ENCODE data around the gene TMEM38A.
"Not testable (repeated sequence)": the region's sequence is repeated elsewhere in the genome, so short reads cannot be mapped to it uniquely, and the experiment has no call there.

Gene TMEM38A

DNA sequence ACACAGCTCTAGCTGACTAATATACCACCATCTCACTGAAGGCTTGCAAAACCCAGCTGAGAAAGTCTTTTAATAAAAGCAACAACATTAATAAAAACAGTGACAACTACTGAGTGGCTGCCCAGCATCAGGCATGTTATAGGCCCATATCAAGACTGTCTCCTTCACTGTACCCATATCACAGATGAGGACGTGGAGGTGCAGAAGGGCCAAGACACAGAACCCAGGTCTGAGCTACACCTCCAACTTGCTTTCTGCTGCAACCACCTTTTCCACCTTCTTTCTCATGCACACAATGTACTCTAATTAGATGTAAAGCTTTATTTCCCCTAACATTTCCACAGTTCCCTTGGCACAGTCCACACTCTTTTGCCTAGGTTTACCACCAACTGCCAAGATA lies 22.3 kb upstream of the TMEM38A start:
- no peak for DNase-seq

DNA sequence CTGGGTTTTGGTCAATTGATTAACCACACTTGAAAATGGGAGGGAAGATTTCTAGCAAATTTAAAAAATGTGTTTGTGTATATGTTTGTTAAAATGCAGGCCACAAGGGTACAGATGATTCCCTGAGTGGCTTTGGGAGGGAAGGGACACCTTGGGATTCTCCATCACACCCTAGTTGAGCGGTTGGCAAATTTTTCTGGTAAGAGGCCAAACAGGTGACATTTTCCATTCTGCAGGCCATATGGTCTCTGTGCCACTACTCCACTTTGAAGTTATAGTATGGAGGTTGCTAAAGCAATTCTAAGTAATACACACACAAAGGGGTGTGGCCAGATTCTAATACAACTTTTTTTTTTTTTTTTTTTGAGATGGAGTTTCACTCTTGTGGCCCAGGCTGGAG lies 20.0 kb upstream of the TMEM38A start:
- no peak for DNase-seq

DNA sequence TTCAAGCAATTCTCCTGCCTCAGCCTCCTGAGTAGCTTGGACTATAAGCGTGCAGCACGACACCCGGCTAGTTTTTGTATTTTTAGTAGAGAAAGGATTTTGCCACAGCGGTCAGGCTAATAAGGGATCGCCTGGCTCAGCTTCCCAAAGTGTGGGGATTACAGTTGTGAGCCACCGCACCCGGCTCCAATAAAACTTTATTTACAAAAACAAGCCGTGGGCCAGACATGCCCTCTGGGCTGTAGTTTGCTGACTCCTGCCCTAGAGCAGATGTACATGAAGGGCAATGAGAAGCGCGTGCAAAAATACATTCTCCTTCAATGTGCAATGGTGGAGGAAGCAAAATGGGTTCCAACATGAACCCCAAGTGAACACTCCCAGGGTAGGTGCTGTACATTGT lies 19.2 kb upstream of the TMEM38A start:
- no peak for DNase-seq

DNA sequence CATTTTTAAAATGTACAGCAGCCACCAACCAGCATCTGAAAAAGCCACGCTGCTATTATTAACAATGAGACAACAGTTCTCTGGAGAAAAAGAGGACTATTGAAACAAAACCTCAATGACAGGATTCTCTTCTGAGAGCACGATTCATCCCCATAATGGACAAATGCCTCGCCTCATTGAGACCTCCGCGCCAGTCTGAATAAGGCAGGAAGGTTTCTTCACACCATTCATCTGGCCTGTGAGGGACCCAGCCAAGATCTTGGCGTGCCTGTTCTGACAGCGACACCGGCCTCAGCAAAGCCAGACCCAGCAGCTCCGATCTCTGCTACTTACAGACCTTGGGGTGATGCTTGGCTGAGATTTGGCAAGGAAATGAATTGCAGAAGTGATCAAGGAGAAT lies 15.8 kb upstream of the TMEM38A start:
- DNase-seq: no peak

DNA sequence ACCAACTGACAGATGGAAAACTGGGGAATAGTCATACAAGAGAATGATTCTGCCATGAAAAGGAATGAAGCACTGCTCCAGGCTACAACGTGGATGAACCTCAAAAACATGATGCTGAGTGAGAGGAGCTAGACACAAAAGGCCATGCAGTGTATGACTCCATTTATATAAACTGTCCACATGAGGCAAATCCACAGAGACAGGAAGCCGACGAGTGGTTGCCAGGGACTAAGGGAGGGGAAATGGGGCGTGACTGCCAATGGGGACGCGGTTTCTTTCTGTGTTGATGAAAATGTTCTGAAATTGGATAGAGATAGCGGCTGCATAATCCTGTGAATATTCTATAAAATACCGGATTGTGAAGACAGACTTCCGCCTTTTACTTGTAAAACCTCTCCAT lies 11.2 kb upstream of the TMEM38A start:
- no peak for DNase-seq

DNA sequence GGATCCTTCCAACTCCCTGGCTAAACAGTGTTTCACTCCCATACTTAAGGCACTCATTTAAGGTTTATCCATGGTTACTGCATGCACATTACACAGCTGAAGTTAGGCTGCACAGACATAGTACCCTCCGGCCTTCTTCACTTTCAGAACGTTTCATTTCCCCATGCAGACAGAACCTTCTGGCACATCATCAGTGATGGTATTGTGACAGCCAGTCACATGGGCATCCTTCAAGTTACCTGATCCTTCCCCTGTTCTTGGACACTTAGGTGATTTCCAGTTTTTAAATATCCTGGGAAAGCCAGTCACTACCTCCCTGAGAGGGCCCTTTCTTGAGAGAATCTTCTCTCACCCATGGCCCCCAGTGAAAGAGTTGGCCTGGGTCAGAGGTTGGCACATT lies 10.1 kb upstream of the TMEM38A start:
- no peak for DNase-seq

DNA sequence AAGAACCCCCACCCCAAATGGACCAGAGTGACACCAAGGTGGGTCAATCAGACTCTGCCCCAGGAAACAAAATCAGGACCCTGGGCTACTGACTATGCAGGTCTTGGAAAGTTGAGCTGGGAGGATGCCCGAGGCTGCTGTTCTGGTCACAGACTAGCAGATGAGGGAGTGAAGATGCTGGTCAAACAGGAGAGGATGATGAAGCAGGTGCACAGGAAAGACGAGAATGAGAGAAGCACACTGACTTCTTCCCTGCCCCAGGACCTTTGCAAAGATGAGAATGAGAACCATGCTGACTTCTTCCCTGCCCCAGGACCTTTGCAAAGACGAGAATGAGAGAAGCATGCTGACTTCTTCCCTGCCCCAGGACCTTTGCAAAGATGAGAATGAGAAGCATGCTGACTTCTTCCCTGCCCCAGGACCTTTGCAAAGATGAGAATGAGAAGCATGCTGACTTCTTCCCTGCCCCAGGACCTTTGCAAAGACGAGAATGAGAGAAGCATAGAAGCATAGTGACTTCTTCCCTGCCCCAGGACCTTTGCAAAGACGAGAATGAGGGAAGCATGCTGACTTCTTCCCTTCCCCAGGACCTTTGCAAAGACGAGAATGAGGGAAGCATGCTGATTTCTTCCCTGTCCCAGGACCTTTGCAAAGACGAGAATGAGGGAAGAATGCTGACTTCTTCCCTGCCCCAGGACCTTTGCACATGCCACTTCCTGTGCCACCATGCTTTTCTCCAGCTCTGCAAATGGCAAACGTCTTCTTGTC lies 9.3 kb upstream of the TMEM38A start:
- DNase-seq: not testable (repeated sequence)

DNA sequence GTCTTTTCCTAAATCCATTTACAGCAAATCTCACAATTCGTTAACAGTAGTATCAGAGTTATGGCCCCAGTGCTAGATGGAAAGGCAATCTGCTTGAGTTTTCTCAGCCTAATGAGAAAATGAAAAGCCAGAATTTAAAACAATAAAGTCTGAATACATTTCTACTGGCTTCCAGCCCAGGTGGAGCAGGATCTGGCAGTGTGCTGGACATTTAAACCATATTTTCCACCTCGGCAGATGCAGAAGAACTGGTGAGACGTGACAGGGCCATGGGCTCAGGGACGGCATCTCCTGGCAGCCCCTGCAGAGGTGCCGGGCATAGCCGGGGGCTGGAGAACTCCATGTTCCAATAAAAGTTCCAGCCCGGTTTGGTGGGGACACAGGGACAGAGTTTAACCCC lies 8.1 kb upstream of the TMEM38A start:
- DNase-seq: no peak

DNA sequence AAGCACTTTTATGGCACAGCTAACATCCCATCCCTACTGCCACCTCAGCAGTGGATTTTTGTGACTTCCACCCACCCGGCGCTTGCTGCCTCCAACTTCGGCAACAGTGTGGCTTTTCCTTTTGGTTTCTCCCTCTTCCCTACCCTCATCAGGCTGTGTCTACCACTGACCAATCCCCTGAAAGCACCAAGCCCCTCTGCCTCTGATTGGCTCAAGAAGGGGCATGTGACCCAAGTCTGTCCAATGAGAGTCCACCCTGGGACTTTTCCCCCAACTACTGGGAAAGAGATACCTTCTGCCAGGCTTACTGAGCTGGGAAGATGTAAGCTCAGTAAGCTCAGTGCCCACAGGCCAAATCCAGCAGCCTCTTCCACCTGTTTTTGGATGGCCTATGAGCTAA lies 6.8 kb upstream of the TMEM38A start:
- no peak for DNase-seq

DNA sequence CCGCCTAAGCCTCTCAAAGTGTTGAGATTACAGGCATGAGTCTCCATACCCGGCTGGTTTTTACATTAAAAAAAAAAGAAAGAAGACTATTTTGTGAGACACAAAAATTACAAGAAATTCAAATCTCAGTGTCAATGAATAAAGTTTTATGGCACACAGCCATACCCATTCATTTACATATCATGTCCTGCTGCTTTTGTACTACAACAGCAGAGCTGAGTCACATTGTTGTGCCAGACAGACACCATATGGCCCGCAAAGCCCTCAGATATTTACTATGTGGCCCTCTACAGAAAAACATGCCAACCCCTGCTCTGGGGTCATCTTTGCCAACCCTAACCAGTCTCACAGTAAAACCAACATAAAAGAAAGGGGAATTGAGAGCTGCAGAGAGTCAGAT lies 6.3 kb upstream of the TMEM38A start:
- no peak for DNase-seq

DNA sequence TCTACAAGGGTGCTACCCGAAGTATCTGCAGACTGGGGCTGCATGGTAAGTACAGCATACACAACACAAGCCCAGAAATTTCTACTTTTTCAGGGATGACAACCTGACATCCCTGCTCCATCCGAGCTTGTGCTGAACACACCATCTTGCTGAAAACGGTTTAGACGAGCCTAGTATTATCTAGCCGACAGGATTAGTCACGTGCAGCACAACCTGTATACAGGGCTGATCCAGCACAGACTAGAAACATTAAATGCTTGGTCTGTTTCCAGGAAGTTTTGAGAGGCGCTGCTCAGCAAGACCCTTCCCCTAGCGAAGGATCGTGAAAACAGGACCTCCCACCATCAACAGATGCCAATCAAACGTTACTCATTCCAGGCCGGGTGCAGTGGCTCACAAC lies 5.2 kb upstream of the TMEM38A start:
- no peak for DNase-seq

DNA sequence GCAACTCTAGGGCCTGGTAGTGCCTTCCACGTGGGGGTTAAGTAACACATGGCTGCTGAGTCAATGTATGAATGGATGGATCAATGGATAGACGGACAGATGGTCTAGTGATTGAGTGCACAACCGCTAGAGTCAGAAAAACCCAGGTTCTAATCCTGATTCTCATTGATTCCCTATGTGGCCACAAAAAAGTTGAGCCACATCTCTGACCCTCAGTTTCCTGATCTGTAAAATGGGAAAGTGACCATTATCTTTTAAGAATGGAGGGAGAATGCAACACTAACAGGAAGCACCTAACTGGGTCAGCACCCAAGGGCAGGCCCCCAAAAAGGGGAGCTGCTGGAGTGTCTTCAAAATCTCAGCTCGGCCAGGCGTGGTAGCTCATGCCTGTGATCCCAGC lies 3.6 kb upstream of the TMEM38A start:
- DNase-seq: no peak

DNA sequence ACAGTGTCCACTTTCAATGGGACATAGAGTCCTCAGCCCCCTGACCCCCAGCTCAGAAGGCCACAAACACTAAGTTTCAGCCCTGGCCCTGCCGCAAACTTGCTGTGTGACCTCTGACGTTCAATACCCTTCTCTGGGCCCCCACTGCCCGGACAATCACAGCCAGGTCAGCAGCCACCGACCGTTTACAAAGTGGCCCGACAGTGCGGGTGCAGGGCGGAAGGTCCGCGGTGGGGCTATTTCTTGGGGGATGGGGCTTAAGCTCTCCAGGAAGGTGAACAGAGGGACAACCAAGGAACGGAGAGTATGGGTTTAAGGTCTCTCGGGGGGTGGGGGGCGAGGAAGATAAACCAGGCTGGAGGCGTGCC lies 1.5 kb upstream of the TMEM38A start:
- DNase-seq: no peak

DNA sequence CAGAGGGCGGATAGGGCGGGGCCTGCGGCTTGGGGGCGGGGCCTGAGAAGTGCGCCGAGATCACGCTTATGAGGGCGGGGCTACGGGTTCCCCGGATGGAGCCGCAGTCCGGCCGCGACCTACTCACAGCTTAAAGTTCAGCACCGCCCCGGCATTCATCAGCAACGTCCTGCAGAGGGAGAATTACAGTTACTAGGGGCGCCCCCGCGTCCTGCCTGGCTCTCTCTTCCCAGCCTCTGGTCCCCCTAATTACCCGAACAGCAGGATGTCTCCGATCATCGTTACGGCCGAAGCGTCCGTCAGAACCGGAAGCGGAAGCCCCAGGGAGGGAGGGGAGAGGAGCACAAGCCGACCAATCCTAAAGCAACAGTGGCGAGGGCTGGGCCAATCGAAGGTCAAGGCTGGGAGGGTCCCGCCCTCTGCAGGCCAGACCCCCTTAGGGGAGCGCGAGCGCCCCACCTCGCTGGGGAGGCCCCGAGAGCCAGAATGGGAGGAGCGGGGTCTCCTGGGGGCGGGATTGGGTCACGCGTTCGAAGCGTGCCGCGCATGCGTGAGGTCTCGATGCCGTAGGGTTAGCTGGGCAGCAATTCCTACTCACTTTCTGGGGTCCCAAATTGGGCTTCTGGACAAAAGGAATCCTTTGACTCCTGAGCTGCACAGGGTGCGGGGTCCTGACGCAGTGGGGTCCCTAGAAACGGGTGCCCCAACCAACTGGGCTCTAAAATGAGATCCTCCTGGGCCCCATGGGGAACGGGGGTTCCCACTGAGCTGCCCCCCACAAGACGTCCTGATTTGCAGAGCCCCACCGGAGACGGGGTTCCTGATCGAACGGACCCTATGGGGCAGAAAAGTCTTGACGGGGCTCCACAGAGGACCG lies 869 bp upstream of the TMEM38A start, which contains the start of gene SMIM7:
TSS of gene SMIM7 (minus strand) at position 313 of the 877 bp plus-strand sequence. CDS start at position 279, 34 bp downstream.
- peak; percentile 95 for DNase-seq

DNA sequence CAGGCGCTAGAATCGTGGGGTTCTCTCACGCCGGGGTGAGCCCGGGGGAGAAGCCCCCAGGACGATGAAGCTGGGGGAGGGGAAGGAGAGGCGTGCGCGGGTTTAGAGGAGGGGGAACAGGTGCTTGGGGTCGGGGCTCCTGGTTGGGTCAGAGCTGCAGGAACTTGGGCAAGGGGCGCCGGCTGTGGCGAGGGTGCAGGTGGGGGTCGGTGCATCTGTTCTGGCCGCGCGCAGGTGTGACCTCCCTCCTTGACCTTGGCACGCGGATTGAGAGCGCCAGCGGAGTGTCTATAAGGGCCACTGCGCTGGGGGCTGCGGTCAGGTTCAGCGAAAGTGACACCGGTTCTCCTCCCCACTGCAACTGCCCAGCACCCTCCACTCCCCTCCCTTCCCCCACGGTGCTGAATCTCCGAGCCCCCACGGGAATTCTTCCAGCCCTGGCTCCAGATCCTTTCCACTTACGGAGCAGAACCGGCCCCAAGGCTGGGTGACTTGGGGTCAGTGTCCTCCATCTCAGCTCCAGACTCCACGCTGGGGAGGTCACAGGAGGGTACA lies 618 bp downstream of the TMEM38A start:
- no peak for DNase-seq

DNA sequence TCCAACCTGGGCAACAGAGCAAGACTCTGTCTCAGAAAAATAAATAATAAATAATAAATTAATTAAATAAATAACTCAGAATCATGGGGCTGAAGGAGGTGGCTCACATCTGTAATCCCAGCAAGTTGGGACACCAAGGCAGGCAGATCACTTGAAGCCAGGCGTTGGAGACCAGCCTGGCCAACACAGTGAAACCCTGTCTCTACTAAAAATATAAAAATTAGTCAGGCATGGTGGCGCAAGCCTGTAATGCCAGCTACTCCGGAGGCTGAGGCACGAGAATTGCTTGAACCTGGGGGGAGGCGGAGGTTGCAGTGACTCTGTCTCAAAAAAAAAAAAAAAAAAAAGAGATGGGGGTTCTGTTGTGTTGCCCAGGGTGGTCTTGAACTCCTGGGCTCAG lies 7.2 kb downstream of the TMEM38A start:
- DNase-seq: no peak

DNA sequence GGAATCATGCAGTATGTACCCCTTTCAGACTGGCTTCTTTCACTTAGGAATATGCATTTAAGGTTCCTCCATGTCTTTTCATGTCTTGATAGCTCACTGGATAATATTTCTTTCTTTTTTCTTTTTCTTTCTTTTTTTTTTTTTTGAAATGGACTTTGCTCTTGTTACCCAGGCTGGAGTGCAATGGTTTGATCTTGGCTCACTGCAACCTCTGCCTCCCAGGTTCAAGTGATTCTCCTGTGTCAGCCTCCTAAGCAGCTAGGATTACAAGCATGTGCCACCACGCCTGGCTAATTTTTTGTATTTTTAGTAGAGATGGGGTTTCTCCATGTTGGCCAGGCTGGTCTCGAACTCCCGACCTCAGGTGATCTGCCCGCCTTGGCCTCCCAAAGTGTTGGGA lies 7.8 kb downstream of the TMEM38A start:
- not testable (repeated sequence) for DNase-seq

DNA sequence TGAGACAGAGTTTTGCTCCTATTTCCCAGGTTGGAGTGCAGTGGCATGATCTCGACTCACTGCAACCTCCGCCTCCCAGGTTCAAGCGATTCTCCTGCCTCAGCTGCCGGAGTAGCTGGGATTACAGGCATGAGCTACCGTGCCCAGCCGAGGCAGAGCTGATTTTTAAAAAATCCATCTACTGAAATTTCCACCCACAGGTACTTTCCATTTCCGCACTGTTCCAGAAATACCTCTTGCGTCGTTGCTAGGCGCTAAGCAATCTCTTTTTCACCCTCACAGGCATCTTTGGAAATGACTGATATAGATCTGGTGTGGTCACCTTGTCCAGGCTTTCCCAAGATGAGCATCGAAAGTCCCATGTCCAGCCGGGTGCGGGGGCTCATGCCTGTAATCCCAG lies 9.4 kb downstream of the TMEM38A start:
- no peak for DNase-seq

DNA sequence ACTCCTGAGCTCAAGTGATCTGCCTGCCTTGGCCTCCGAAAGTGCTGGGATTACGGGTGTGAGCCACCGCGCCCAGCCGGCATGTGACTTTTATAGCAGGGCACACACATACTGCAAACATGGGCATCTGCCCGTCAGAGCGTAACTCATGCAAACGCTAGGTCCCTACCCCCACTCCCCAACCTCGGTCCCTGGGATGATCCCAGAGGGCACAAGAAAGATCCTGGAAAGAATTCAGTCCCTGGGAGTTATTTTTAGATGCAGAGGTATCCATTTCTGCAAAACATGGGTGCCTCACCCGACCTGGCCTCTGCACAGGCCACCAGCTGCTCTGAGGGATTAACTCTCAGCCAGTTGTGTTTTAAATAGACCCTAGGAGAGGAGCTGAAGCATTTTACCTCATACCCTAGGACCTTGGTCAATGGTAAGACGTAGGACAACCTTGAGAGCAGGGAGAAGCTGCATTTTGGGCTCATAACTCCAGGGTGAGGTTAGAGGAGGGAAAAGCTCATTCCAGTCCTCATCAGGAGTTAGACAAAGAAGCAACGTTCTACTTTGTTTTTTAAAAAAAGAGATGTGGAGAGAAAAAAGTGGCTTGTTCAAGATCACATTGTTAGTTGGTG lies 10.8 kb downstream of the TMEM38A start:
- DNase-seq: no peak

DNA sequence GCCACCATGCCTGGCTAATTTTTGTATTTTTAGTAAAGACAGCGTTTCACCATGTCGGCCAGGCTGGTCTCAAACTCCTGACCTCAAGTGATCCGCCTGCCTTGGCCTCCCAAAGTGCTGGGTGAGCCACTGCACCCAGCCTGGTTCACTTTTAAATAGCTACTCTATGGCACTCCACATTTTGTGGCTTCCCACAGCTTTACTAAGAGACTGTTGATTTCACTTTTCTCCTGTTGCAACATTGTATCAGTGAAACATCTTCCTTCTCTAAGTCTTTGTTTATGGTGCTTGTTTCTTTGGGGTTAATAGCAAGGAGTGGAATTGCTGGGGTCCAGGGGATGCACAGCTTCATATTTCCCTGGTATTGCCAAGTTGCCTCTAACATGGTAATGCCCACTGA lies 12.3 kb downstream of the TMEM38A start:
- no peak for DNase-seq

DNA sequence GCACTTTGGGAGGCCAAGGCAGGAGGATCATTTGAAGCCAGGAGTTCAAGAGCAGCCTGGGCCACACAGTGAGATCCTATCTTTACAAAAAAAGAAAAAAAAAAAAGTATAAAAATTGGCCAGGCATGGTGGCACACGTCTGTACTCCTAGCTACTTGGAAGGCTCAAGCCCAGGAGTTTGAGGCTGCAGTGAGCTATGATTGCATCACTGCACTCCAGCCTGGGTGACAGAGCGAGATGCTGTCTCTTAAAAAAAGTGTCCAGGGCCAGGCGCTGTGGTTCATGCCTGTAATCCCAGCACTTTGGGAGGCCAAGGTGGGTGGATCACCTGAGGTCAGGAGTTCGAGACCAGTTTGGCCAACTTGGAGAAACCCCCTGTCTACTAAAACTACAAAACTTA lies 12.9 kb downstream of the TMEM38A start:
- not testable (repeated sequence) for DNase-seq

DNA sequence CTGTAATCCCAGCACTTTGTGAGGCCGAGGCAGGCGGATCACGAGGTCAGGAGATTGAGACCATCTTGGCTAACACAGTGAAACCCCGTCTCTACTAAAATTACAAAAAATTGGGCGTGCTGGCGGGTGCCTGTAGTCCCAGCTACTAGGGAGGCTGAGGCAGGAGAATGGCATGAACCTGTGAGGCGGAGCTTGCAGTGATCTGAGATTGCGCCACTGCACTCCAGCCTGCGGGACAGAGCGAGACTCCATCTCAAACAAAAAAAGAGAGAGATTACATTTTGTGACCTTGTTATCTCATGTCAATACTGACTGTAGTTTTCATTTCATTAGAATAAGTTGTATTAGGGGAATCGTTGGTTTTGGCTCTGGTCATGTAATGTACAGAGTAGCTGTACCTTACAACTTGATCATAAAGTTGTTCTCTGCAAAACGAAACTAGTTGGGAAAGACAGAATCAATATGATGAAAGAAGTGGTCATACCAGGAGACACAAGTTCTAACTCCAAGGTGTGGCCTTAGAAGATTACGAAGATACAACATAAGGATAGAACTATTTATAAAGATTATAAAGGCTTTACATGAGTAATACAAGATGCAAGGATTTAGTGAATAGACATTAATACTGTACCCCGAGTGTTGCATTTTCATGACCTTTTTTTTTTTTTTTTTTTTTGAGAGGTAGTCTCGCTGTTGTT lies 15.3 kb downstream of the TMEM38A start:
- DNase-seq: no peak

DNA sequence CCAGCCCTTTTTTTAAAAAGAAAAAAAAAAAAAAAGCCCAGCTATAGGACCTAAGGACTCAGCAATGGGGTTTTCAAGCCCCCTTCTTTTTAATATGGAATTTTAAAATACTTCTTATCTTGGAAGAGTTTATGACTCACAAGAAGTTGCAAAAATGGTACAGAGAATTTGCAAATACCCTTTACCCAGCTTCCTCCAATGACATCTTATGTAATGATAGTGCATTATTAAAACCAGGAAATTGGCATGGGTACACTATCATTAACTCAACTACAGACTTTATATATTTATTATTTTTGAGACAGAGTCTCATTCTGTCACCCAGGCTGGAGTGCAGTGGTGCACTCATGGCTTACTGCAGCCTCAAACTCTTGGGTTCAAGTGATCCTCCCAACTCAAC lies 16.1 kb downstream of the TMEM38A start:
- no peak for DNase-seq

All from NCI-H510A (cell line).